Activated naive CD8-positive, alpha-beta T cell (primary cell): Measurements from ENCODE around the gene OR6C76.
"Not testable (repeated sequence)": the region's sequence is repeated elsewhere in the genome, so short reads cannot be mapped to it uniquely, and the experiment has no call there.

ENCODE experiments used
- H3K27ac Mint-ChIP-seq: one replicate; pipeline ENCODE4 v1.8.0; 2021; ENCODE audit warnings: mixed read lengths
- H3K27me3 Mint-ChIP-seq: one replicate; pipeline ENCODE4 v1.8.0; 2021; ENCODE audit warnings: mixed read lengths
- H3K36me3 Mint-ChIP-seq: one replicate; pipeline ENCODE4 v1.8.0; 2021; ENCODE audit warnings: mixed read lengths
- H3K4me1 Mint-ChIP-seq: one replicate; pipeline ENCODE4 v1.8.0; 2021; ENCODE audit warnings: low read depth, mixed read lengths
- H3K4me3 Mint-ChIP-seq: one replicate; pipeline ENCODE4 v1.8.0; 2021; ENCODE audit warnings: mild to moderate bottlenecking, mixed read lengths
- H3K9me3 Mint-ChIP-seq: one replicate; pipeline ENCODE4 v1.8.0; 2021; ENCODE audit warnings: low read depth, mixed read lengths

The OR6C76 gene

DNA sequence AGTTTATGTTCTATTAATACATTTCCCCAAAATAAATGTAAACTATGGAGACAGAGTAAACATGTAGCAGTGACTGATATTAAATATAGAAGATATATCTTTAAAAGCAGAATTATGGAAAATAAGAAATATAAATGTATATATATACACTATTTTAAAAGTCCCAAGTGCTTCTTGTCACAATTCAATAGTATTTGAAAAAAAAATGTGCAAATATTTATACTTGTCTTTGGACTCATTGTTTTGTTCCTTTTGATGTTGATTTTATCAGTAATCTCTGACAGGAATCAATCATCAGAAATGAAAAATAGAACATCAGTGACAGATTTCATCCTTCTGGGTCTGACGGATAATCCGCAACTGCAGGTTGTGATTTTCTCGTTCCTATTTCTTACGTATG is at the start of gene OR6C76:
Gene OR6C76 (plus strand): TSS at position 301 of the 400 bp plus-strand sequence. CDS start 0 bp downstream, at position 301.
- H3K4me1 Mint-ChIP-seq, result no peaks in the 10 kb centered on the region
- peaks cover 2% of the 10 kb centered on the region for H3K36me3 Mint-ChIP-seq
- H3K9me3 Mint-ChIP-seq, result no peaks in the 10 kb centered on the region
- no peak within 1 kb of the TSS for H3K27ac Mint-ChIP-seq
- no peak within 1 kb of the TSS for H3K4me3 Mint-ChIP-seq
- peaks cover 23% of the 10 kb centered on the region for H3K27me3 Mint-ChIP-seq

DNA sequence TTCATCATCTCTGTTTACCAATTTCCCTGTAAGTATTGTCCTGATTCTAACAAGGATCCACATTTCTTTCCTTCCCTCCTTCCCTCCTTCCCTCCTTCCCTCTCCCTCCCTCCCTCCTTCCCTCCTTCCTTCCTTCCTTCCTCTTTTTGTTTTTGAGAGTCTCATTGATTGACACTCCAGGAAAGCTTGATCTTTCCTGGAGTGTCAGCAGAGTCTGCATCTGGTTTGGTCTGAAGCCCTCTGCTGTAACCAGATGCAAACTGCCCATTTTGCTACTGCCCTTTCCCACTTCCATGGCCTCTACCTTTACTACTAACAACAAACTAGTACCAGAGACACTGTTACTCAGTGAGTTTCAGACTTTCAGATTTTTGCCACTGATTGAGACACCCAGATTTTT is 40.2 kb upstream of the OR6C76 start:
- Mint-ChIP-seq H3K9me3 (no peaks in the 10 kb centered on the region), H3K4me1 (no peaks in the 10 kb centered on the region), H3K27ac (no peak overlapping the region), H3K27me3 (peaks cover 3% of the 10 kb centered on the region), H3K36me3 (no peaks in the 10 kb centered on the region), H3K4me3 (no peak overlapping the region)

DNA sequence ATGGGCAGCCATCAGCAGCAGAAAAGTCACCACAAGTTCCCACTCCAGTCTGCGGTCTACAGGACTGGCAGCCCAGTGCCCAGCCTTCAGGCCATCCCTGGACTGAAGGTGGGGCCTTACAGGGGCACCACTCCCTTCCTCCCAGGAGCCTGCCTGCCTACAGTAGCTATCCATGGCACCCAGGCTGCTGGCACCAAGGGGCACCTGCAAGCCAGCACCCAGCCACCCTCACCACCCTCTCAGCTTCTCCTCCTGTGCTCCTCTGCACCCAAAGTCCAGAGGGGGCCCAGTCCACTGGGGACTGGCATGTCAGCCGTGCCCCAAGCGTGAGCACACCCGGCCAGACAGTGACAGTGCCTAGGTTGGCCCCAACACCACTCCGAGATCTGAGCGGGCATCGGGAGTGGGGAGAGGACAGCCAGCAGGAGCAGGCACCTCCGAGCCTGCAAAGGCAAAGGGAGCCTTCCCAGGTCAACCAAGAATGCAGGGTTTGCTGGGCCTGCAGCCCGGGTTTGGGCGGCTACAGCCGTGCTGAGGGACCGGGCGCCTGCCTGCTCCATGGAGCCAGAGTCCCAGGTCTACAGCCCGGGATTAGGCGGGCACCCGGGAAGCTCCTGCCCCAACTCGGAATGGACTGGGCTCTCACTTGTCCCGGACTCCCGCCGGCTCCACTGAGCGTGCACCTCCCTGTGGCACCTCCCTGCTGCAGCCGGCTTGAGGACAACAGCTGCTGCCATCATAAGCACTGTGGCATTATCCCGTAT is 33.8 kb upstream of the OR6C76 start:
- H3K4me3 Mint-ChIP-seq, result no peak overlapping the region
- no peak overlapping the region for H3K27ac Mint-ChIP-seq
- H3K27me3 Mint-ChIP-seq, result peaks cover 5% of the 10 kb centered on the region
- no peaks in the 10 kb centered on the region for H3K4me1 Mint-ChIP-seq
- no peaks in the 10 kb centered on the region for H3K9me3 Mint-ChIP-seq
- H3K36me3 Mint-ChIP-seq, result no peaks in the 10 kb centered on the region

DNA sequence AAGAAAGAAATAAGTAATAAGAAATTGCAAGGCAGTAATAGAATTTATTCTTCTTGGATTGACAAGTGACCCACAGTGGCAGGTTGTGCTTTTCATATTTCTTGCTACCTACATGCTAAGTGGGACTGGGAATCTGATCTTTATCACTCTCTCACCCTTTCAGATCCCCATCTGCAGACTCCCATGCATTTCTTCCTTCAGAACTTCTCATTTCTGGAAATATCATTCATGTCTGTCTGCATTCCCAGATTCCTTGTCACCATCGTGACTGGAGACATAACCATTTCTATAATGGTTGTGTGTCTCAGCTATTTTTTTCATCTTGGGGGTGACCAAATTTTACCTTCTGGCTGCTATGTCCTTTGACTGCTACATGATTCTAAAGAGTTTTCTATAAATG is 29.7 kb upstream of the OR6C76 start:
- Mint-ChIP-seq H3K4me3 (no peak overlapping the region), H3K9me3 (no peaks in the 10 kb centered on the region), H3K36me3 (no peaks in the 10 kb centered on the region), H3K4me1 (no peaks in the 10 kb centered on the region), H3K27ac (no peak overlapping the region), H3K27me3 (peaks cover 14% of the 10 kb centered on the region)

DNA sequence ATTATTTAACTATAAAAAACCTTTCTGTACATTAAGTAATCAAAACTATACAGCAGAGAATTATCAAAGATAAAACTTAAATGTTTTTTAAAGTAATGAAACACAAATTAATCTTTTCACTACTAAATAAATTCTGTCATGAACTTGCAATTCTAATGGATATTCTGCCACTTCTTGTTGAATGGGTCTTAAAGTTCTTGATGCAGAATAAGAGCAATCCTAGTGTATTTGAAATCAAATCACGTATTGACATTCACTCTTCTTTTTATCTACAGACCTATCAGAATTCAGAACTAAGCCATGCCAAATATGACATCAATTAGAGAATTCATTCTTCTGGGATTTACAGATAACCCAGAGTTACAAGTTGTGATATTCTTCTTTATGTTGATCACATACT is 25.8 kb upstream of the OR6C76 start, which contains the start of gene OR6C65:
Gene OR6C65 (plus strand): TSS at position 301 of the 400 bp plus-strand sequence. CDS start 0 bp downstream, at position 301.
- Mint-ChIP-seq H3K27ac (no peak within 1 kb of the TSS), H3K36me3 (no peaks in the 10 kb centered on the region), H3K4me1 (no peaks in the 10 kb centered on the region), H3K4me3 (no peak within 1 kb of the TSS), H3K27me3 (peaks cover 11% of the 10 kb centered on the region), H3K9me3 (no peaks in the 10 kb centered on the region)

DNA sequence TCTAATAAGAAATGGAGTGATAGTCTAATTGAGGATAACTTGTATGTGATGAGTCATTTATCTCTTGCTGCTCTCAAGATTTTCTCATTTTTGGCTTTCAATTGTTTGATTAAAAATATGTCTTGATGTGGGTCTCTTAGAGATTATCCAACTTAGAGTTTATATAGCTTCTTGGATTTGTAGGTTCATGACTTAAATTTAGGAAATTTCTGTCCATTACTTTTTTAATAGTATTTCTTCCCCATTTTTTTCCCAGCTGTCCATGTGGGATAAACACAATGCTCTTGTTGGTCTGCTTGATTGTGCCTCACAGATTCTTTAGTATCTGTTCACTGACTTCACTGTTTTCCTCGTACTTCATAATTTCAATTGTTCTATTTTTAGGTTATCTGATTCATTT is 18.2 kb upstream of the OR6C76 start:
- no peak overlapping the region for H3K4me3 Mint-ChIP-seq
- no peak overlapping the region for H3K27ac Mint-ChIP-seq
- no peaks in the 10 kb centered on the region for H3K36me3 Mint-ChIP-seq
- no peaks in the 10 kb centered on the region for H3K4me1 Mint-ChIP-seq
- H3K27me3 Mint-ChIP-seq, result peaks cover 7% of the 10 kb centered on the region
- peaks cover 6% of the 10 kb centered on the region for H3K9me3 Mint-ChIP-seq

DNA sequence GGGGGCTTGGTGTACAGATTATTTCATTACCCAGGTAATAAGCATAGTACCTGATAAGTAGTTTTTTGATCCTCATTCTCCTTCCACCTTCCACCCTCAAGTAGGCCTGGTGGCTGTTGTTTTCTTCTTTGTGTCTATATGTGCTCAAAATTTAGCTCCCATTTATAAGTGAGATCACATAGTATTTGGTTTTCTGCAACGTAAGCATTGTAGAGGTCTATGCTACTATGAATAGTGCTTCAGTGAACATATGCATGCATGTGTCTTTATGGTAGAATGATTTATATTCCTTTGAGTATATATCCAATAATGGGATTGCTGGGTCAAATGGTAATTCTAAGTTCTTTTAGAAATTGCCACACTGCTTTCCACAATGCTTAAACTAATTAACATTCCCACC is 16.9 kb upstream of the OR6C76 start:
- H3K4me3 Mint-ChIP-seq, H3K27me3 Mint-ChIP-seq, H3K36me3 Mint-ChIP-seq, H3K9me3 Mint-ChIP-seq, H3K27ac Mint-ChIP-seq, H3K4me1 Mint-ChIP-seq: not testable (repeated sequence)

DNA sequence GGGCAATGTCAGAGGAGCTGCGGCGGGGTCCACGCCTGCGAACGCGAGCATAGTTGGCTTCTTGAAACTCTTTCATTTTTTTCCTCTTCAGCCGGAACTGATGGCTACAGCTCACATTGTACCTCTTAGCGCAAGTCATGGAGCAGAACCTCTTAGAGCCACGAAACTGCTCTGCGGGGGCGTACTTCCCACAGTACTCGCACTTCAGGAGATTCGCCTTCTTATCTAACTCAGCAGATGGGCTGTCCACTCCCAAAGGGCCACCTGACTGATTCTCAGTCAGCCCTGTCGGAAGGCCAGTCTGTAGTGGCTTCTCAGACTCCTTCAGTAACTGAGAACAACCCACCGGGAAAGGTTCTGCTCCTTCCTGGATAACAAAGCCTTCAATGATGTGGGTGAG is 13.9 kb upstream of the OR6C76 start:
- not testable (repeated sequence) for H3K4me3 Mint-ChIP-seq, H3K36me3 Mint-ChIP-seq, H3K9me3 Mint-ChIP-seq, H3K27ac Mint-ChIP-seq, H3K4me1 Mint-ChIP-seq
- peaks cover 23% of the 10 kb centered on the region for H3K27me3 Mint-ChIP-seq

DNA sequence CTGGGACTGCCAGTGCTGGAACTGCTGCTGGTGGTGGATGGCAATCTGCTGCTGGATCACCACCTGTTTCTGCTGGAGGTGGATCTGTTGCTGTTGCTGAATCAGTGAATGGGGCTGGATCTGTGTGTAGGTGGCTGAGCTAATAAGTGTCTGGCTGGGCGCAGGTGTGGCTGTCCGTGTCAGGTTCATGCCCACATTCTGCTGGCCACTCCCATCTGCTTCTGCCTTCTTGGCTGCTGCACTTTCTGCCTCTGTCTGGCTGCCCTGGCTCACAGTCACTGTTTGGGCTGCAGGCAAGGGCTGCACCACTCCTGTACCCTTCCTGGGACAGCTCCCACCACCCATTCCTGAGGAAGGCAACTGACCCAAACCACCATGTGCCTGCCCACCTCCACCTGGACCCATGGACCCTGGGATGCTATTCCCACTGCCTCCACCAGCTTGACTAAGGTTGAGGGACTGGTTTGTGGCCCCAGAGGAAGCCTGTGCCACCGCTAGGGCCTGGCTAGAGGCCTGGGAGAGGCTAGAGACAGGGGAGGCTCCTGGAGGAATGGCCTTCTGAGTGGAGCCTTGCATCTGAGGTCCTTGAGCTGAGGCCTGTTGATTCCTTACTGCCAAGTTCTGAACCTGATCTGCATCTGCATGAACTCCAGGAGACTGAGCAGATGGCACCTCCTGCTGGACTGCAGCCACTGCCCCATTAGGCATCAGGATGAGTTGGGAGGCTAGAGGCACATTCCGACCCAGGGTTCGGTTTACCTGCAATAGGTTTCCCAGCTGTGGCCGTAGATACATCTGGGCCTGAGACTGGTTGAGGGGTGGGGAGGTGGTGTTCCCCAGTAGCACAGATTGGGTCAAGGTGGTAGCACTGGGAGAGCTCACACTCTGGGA is 12.3 kb upstream of the OR6C76 start:
- not testable (repeated sequence) for H3K9me3 Mint-ChIP-seq, H3K36me3 Mint-ChIP-seq, H3K4me3 Mint-ChIP-seq, H3K27ac Mint-ChIP-seq, H3K4me1 Mint-ChIP-seq
- peaks cover 30% of the 10 kb centered on the region for H3K27me3 Mint-ChIP-seq

DNA sequence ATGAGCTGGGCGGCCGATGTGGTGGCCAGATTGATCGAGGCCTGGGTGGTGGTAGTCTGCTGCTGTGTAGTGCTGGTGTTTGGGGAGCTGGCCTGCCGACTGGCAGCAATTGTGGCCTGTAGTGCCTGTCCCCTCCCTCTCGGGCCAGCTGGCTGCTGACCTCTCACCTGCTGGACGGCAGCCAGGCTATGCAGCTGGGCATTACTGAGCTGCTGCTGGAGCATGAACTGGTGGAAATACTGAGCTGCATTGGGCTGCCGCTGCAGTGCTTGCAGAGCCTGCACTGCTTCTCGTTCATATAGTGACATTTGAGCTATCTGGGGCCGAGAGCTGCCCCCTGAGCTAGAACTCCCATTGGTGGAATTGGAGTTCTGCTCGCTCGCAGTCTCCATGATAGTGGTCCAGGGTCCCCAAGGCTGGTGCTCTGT is 11.6 kb upstream of the OR6C76 start:
- H3K27ac Mint-ChIP-seq, H3K4me3 Mint-ChIP-seq, H3K36me3 Mint-ChIP-seq, H3K9me3 Mint-ChIP-seq, H3K4me1 Mint-ChIP-seq: not testable (repeated sequence)
- H3K27me3 Mint-ChIP-seq, result peaks cover 35% of the 10 kb centered on the region

DNA sequence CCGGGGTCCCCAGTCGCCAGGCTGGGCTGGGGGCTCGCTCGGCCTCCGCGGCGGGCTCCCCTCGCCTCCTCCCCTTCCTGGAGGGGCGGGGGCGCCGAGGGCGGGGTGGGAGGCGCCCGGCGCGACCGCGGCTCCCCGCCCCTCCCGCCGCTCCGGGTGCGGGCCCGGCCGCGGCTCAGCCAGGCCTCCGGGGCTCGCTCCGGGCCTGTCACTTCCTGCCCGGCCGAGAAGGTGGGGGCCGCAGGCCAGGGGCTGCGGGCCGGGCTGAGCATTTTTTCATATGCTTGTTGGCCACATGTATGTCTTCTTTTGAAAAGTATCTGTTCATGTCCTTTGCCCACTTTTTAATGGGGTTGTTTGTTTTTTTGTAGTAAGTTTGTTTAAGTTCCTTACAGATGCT is 11.2 kb upstream of the OR6C76 start:
- Mint-ChIP-seq H3K4me3 (peak overlapping the region; percentile 37), H3K27me3 (peaks cover 37% of the 10 kb centered on the region)
- not testable (repeated sequence) for H3K9me3 Mint-ChIP-seq

DNA sequence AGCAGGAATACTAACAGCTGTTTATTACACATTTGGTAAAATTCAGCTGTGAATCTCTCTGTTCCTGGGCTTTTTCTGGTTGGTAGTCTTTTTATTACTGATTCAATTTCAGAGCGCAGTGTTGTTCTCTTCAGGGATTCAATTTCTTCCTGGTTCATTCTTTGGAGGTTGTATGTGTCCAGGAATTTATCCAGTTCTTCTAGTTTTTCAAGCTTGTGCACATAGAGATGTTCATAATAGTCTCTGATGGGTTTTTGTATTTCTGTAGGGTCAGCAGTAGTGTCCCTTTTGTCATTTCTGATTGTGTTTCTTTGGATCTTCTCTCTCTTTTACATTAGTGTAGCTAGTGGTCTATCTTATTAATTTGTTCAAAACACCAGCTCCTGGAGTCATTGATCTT is 9.1 kb upstream of the OR6C76 start:
- H3K27ac Mint-ChIP-seq, result no peak overlapping the region
- H3K9me3 Mint-ChIP-seq, result no peaks in the 10 kb centered on the region
- H3K27me3 Mint-ChIP-seq, result peaks cover 39% of the 10 kb centered on the region
- peaks cover 2% of the 10 kb centered on the region for H3K4me1 Mint-ChIP-seq
- no peaks in the 10 kb centered on the region for H3K36me3 Mint-ChIP-seq
- no peak overlapping the region for H3K4me3 Mint-ChIP-seq

More for the DNA sequence above, 11.2 kb upstream of the OR6C76 start:
- not testable (repeated sequence) for H3K4me1 Mint-ChIP-seq, H3K27ac Mint-ChIP-seq, H3K36me3 Mint-ChIP-seq

DNA sequence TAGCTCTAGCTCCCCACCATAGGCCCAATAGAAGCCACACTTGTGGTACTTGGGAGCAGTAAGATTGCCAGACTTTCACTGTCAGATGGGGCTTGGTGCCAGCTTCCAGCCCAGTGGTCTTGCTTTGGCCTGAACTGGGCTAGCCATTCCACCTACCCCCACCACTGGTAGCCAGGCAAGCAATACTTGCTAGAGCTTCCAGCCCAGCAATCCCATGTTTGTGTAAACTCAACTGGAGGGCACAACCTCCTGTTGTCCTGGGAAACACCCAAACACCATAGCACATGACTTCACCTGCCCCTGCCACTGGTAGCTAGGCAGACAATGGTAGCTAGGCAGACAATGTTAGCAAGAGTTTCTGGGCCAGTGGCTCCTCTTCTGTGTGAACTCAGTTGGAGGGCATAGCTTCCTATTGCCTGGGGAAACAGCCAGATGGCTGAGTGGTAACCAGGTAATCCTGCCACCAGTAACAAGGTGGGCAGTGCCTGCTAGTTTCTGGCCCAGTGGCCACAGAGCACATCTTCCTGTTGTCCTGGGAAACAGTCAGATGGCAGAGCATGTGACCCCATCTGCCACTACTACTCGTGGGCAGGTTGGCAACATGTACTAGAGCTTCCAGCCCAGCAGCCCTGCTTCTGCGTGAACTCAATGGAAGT is 5.6 kb upstream of the OR6C76 start:
- Mint-ChIP-seq H3K27me3 (peaks cover 38% of the 10 kb centered on the region), H3K36me3 (no peaks in the 10 kb centered on the region), H3K27ac (no peak overlapping the region), H3K9me3 (no peaks in the 10 kb centered on the region), H3K4me3 (no peak overlapping the region), H3K4me1 (no peaks in the 10 kb centered on the region)

DNA sequence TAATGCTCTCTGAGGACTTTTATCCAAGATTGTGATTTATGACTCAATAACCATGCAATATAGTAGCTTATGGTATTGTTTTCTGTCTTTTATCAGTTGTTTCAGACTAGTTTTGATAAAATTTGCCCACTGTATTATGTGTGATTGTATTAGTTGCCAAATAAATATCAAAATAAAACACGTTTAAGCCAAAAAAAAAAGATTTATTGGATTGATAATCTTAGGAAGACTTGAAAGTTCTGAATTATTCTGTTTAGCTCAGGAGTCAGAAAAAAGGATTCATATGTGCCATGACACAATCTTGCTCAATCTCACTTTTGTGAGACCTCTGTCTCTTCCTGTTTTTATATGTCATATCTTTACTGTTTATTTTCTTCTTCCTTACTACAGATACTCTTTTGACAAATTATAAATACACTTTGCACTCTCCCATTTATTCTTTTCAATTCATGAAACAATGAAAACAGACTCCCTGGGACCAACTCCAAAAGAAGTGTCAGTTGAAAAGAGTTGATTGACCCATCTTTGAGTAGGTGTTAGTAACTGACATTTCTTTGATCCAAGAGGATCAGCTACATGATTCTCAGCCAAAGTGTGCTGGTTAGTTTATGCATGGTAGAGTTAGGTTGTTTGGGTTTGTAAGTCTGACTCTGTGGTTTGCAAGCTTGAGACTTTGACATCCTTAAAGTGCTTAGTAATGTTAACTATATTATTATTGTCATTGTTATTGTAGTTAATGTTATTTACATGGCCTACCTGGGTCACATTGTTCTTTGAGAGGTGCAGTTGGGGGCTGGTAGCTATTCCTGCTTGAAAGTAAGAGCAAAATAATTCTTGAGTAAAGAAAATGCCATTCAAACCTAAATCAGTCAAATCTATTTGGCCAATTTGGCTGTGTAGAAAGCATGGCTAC is 2.5 kb downstream of the OR6C76 start:
- Mint-ChIP-seq H3K4me1 (no peaks in the 10 kb centered on the region), H3K9me3 (no peaks in the 10 kb centered on the region), H3K27me3 (peaks cover 27% of the 10 kb centered on the region), H3K27ac (no peak overlapping the region), H3K36me3 (peaks cover 2% of the 10 kb centered on the region), H3K4me3 (no peak overlapping the region)
